Osteocyte (in vitro differentiated cells): Measurements from ENCODE around the gene TMEM252. TPM values are rescaled to one million over a fixed set of nuclear protein-coding genes. Genes with fewer than 3 reads are reported as not detected.

Experiments used
- DNase-seq: peaks from one replicate; pipeline ENCODE4 v3.0.0; 2021; ENCODE audit warnings: mixed read lengths; ENCODE audit not compliant: unreplicated experiment; ENCODE audit errors: extremely low spot score
- H3K27ac Mint-ChIP-seq: one replicate; pipeline ENCODE4 v1.8.0; 2021; ENCODE audit warnings: mild to moderate bottlenecking, mixed read lengths; ENCODE audit not compliant: unreplicated experiment
- H3K27me3 Mint-ChIP-seq: one replicate; pipeline ENCODE4 v1.8.0; 2021; ENCODE audit warnings: mixed read lengths; ENCODE audit not compliant: unreplicated experiment
- H3K36me3 Mint-ChIP-seq: one replicate; pipeline ENCODE4 v1.8.0; 2021; ENCODE audit warnings: mixed read lengths; ENCODE audit not compliant: unreplicated experiment
- H3K4me1 Mint-ChIP-seq: one replicate; pipeline ENCODE4 v1.8.0; 2021; ENCODE audit warnings: mixed read lengths; ENCODE audit not compliant: unreplicated experiment
- H3K4me3 Mint-ChIP-seq: one replicate; pipeline ENCODE4 v1.8.0; 2021; ENCODE audit warnings: mild to moderate bottlenecking, moderate library complexity, mixed read lengths; ENCODE audit not compliant: unreplicated experiment
- H3K9me3 Mint-ChIP-seq: one replicate; pipeline ENCODE4 v1.8.0; 2021; ENCODE audit warnings: mixed read lengths; ENCODE audit not compliant: unreplicated experiment
- CTCF ChIP-seq: fragments of 200-600 bp; sonication (generic); IDR thresholded peaks from 2 replicates; pipeline ENCODE4 v1.5.0; 2021; ENCODE audit warnings: antibody characterized with exemption, mild to moderate bottlenecking, moderate library complexity
- total RNA-seq: library from RNA; stranded (reverse); gene quantifications from 2 replicates; pipeline ENCODE4 v1.2.1, GENCODE V29; 2021

The TMEM252 gene
- total RNA-seq, 1 donor from 2014 or later: not detected

DNA sequence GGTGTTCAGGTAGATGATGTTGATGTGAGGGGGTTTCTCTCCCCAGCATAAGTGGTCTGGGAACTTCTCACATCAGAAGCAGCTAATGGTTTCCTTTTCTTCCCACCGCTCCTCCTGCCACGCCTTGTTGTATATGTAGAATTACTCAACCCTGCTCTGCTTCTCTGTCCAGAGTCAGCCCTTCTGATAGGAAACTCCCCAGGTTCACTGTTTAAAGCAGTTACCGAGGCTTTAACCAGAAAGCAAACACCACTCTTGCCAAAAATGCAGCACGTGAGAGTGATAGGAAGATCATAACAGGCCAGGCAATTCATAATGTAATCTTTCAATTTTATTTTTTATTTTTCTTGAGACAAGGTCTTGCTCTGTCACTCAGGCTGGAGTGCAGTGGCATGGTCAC lies 10.5 kb upstream of the TMEM252 start:
- no peaks in the 10 kb centered on the region for H3K4me1 Mint-ChIP-seq
- no peaks in the 10 kb centered on the region for H3K36me3 Mint-ChIP-seq
- no peak overlapping the region for H3K27ac Mint-ChIP-seq
- no peak overlapping the region for H3K4me3 Mint-ChIP-seq
- no peak for DNase-seq
- no peak for TF ChIP-seq CTCF
- H3K9me3 Mint-ChIP-seq: no peaks in the 10 kb centered on the region
- H3K27me3 Mint-ChIP-seq: no peaks in the 10 kb centered on the region

- no peak for TF ChIP-seq CTCF
- Mint-ChIP-seq H3K36me3 (no peaks in the 10 kb centered on the region), H3K4me1 (no peaks in the 10 kb centered on the region), H3K4me3 (no peak overlapping the region), H3K9me3 (no peaks in the 10 kb centered on the region), H3K27ac (no peak overlapping the region), H3K27me3 (no peaks in the 10 kb centered on the region)
- DNase-seq: no peak
Observed at GRCh38 chr9:68548241-68548640, 7.6 kb upstream of the TMEM252 start.

- no peak for TF ChIP-seq CTCF
- H3K9me3 Mint-ChIP-seq: no peaks in the 10 kb centered on the region
- H3K36me3 Mint-ChIP-seq: no peaks in the 10 kb centered on the region
- no peaks in the 10 kb centered on the region for H3K27me3 Mint-ChIP-seq
- H3K4me3 Mint-ChIP-seq: no peak overlapping the region
- no peaks in the 10 kb centered on the region for H3K4me1 Mint-ChIP-seq
- no peak overlapping the region for H3K27ac Mint-ChIP-seq
- no peak for DNase-seq
Observed at GRCh38 chr9:68547417-68547816, 6.7 kb upstream of the TMEM252 start.

- no peak for TF ChIP-seq CTCF
- no peak overlapping the region for H3K4me3 Mint-ChIP-seq
- H3K36me3 Mint-ChIP-seq: no peaks in the 10 kb centered on the region
- no peaks in the 10 kb centered on the region for H3K9me3 Mint-ChIP-seq
- no peaks in the 10 kb centered on the region for H3K27me3 Mint-ChIP-seq
- H3K4me1 Mint-ChIP-seq: no peaks in the 10 kb centered on the region
- no peak for DNase-seq
- no peak overlapping the region for H3K27ac Mint-ChIP-seq
Observed at GRCh38 chr9:68546596-68547390, 6.1 kb upstream of the TMEM252 start.

- no peak for TF ChIP-seq CTCF
- DNase-seq: no peak
- Mint-ChIP-seq H3K4me1 (no peaks in the 10 kb centered on the region), H3K27ac (no peak overlapping the region), H3K36me3 (no peaks in the 10 kb centered on the region), H3K9me3 (no peaks in the 10 kb centered on the region), H3K27me3 (no peaks in the 10 kb centered on the region), H3K4me3 (no peak overlapping the region)
Observed at GRCh38 chr9:68545033-68545705, 4.5 kb upstream of the TMEM252 start.
